Measurements from ENCODE around the gene TNIK. TPM values are rescaled to one million over a fixed set of nuclear protein-coding genes. Genes with fewer than 3 reads are reported as not detected.

TNIK gene
- total and polyA plus RNA-seq, 2 of the 4 experiments (the other 2 are of a cell fraction) = 3.4 to 6.3 TPM

DNA sequence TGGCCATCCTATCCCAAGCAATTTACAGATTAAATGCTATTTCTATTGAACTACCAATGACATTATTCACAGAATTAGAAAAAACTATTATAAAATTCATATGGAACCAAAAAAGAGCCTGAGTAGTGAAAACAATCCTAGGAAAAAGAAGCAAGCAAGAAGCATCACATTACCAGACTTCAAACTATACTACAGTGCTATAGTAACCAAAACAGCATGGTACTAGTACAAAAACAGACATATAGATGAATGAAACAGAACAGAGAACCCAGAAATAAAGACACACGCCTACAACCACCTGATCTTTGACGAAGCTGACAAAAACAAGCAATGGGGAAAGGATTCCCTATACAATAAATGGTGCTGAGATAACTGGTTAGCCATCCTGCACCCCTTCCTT is 152.2 kb downstream of the TNIK start:
- intact Hi-C loops (cut with micrococcal nuclease) (no loop called here), dilution Hi-C loops (cut with HindIII; ENCODE audit: low sequenced_read_pairs, unreplicated experiment) (no loop called here), in situ Hi-C loops (cut with MboI; ENCODE audit: low sequenced_read_pairs) (no loop called here)
- no peak overlapping the region for H3K4me2 ChIP-seq (ENCODE audit: low read depth, low read length)
- H4K20me1 ChIP-seq (ENCODE audit: insufficient read depth, low read length) = no peaks in the 10 kb centered on the region; the same call in 1 of the 2 replicates
- DNase-seq = no peak
- H3K56ac ChIP-seq (ENCODE audit: extremely low read depth, insufficient read depth, low read length) = no peak overlapping the region
- H2BK5ac ChIP-seq (ENCODE audit: low read depth, low read length, poor library complexity, severe bottlenecking) = no peak overlapping the region
- ATAC-seq (ENCODE audit: low read depth) = no peak
- WGBS, 2 experiments (ENCODE audit: extremely low coverage in 2 of 2, insufficient read length in 1 of 2) = no CpG with 5 or more reads among the region's 2 CpGs
- no peak overlapping the region for H2BK20ac ChIP-seq (ENCODE audit: low read depth, low read length)
- no peaks in the 10 kb centered on the region for H3K9me1 ChIP-seq (ENCODE audit: insufficient read depth, low read length)
- H4K8ac ChIP-seq (ENCODE audit: low read depth in 2 of 2, low read length in 2 of 2) = no peak overlapping the region
- BruUV-seq (replicated peaks) = no TSS peak
- CTCF ChIA-PET = no interaction called here
- no peak overlapping the region for H2BK120ac ChIP-seq (ENCODE audit: low read depth, low read length)
- no peak overlapping the region for H3K14ac ChIP-seq (replicated peaks; ENCODE audit: low read depth, low read length)
- TF ChIP-seq CHD1 (IDR thresholded peaks at IDR 0.05; ENCODE audit: low read depth, low read length) = no peak
- TF ChIP-seq, protein P1, sequence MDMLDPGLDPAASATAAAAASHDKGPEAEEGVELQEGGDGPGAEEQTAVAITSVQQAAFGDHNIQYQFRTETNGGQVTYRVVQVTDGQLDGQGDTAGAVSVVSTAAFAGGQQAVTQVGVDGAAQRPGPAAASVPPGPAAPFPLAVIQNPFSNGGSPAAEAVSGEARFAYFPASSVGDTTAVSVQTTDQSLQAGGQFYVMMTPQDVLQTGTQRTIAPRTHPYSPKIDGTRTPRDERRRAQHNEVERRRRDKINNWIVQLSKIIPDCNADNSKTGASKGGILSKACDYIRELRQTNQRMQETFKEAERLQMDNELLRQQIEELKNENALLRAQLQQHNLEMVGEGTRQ (IDR thresholded peaks at IDR 0.05; ENCODE audit: low read depth, low read length) = no peak
- TF ChIP-seq BHLHE40 (IDR thresholded peaks at IDR 0.05; ENCODE audit: low read depth, low read length) = no peak
- TF ChIP-seq SMC3 (IDR thresholded peaks at IDR 0.05; ENCODE audit: low read depth, low read length) = no peak
- no peak for TF ChIP-seq FOS (IDR thresholded peaks at IDR 0.05; ENCODE audit: low read depth, low read length)
- no peak for TF ChIP-seq ELK1 (IDR thresholded peaks at IDR 0.05; ENCODE audit: borderline replicate concordance, low read depth, low read length)
- TF ChIP-seq RFX5 (IDR thresholded peaks at IDR 0.05; ENCODE audit: low read depth, low read length) = no peak
- TF ChIP-seq MAFK (IDR thresholded peaks at IDR 0.05; ENCODE audit: low read depth, low read length) = no peak
- no peak for TF ChIP-seq RCOR1 (IDR thresholded peaks at IDR 0.05; ENCODE audit: insufficient replicate concordance, low read length)
- TF ChIP-seq CEBPB (IDR thresholded peaks at IDR 0.05; ENCODE audit: low read depth, low read length) = no peak
- no peak for TF ChIP-seq RAD21 (IDR thresholded peaks at IDR 0.05; ENCODE audit: low read length)
- no peak for TF ChIP-seq POLR2A (IDR thresholded peaks at IDR 0.05; ENCODE audit: low read depth, low read length)
- H2AK9ac ChIP-seq (replicated peaks; ENCODE audit: low read depth, low read length, poor library complexity) = no peak overlapping the region
- no peak overlapping the region for H3K23ac ChIP-seq (ENCODE audit: low read depth, low read length)
- H3K9me3 ChIP-seq (ENCODE audit: control insufficient read depth, insufficient read depth, low read length) = no peaks in the 10 kb centered on the region
- H3K36me3 ChIP-seq (ENCODE audit: control insufficient read depth, insufficient read depth, low read length) = no peaks in the 10 kb centered on the region
- H3K79me1 ChIP-seq (ENCODE audit: low read depth in 1 of 2, low read length in 2 of 2) = no peaks in the 10 kb centered on the region
- no peak overlapping the region for H3K4ac ChIP-seq (ENCODE audit: low read depth, low read length)
- no peak overlapping the region for H3K9ac ChIP-seq (ENCODE audit: low read depth, low read length)
- no peak overlapping the region for H3K4me3 ChIP-seq (ENCODE audit: insufficient read depth, low read depth, low read length)
- H4K5ac ChIP-seq (ENCODE audit: low read depth, low read length) = no peak overlapping the region
- H4K91ac ChIP-seq (ENCODE audit: insufficient read depth, low read depth, low read length) = no peak overlapping the region
- no peak overlapping the region for H3K18ac ChIP-seq (ENCODE audit: low read depth, low read length)
- no peak overlapping the region for H2AFZ ChIP-seq (replicated peaks; ENCODE audit: low read length, poor library complexity)
- H3K27me3 ChIP-seq (ENCODE audit: control insufficient read depth, insufficient read depth, low read length) = no peaks in the 10 kb centered on the region
- no peak overlapping the region for H2BK15ac ChIP-seq (ENCODE audit: low read depth, low read length)
- POLR2A ChIA-PET (ENCODE audit: unreplicated experiment) = no interaction called here
- H3K4me1 ChIP-seq (ENCODE audit: control insufficient read depth, insufficient read depth, low read length) = peaks cover 1% of the 10 kb centered on the region; the same call in 1 of the 2 replicates
- no peak overlapping the region for H2AK5ac ChIP-seq (ENCODE audit: low read depth, low read length)
- no peak overlapping the region for H3K27ac ChIP-seq (ENCODE audit: insufficient read depth, low read length)

All from IMR-90 (cell line).